ENCODE measurements around the gene GSK3B. TPM values are rescaled to one million over a fixed set of nuclear protein-coding genes. Genes with fewer than 3 reads are reported as not detected.
A peak's percentile ranks its signal among the peaks of the same experiment; 100 is the strongest.

Gene GSK3B
- total RNA-seq, 2 donors from 2014 or later: 57.3 to 59.8 TPM

DNA sequence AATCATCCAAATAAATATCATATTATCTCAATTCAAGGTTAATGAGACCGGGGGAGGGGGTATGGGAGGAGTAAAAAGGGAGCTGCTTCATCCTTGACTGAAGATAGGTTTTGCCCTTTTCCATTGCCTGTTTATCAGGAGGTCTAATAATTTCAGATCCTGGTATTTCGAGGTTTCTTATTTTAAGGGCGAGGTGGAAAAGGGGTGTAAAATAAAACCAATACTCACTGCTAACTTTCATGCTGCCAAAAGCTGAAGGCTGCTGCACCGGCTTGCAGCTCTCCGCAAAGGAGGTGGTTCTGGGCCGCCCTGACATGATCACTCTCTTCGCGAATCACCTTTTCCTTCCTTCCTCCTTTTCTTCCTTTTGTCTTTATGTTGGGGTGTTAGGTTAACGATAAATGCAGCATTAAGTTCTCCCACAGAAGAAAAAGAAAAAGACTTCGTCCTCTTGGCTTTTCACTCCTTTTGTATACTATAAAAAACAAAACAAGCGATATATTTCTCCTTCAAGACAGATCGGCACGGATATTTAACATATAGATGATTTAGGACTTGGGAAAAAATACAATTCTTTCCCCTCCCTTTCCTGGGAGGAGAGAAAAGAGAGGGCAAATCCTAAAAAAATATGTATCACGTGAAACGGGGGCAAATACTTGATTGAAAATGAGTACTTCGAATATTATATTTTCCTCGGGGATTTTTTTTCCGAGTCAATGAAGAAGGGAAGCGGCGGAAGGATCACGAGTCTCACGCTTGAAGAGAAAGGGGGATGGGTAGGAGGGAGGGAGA lies 932 bp downstream of the GSK3B start:
- Histone ChIP-seq H3K4me1 (ENCODE audit: control insufficient read depth, insufficient read depth, low read length) (no peaks in the 10 kb centered on the region), H3K4me3 (ENCODE audit: low read length) (peak overlapping the region; percentile 100), H3K27me3 (ENCODE audit: control insufficient read depth, insufficient read depth, low read length, poor library complexity, severe bottlenecking) (no peaks in the 10 kb centered on the region), H3K9me3 (ENCODE audit: control insufficient read depth, low read length) (no peaks in the 10 kb centered on the region), H3K27ac (ENCODE audit: low read depth, low read length) (peak overlapping the region; percentile 100), H3K36me3 (ENCODE audit: control insufficient read depth, insufficient read depth, low read length) (peaks cover 7% of the 10 kb centered on the region), H3K9ac (ENCODE audit: extremely low read depth, low read length, poor library complexity, severe bottlenecking) (peak overlapping the region; percentile 95)
- 0% methylated on average over 7 to 19 of the region's 22 CpGs for WGBS, 2 experiments (ENCODE audit: insufficient coverage in 1 of 2, insufficient read length in 1 of 2)
- Mint-ChIP-seq H3K9me3 (no peaks in the 10 kb centered on the region), H3K27ac (no peak overlapping the region), H3K27me3 (ENCODE audit: insufficient read depth) (no peaks in the 10 kb centered on the region), H3K4me1 (peaks cover 3% of the 10 kb centered on the region), H3K36me3 (ENCODE audit: low read depth) (peaks cover 10% of the 10 kb centered on the region), H3K4me3 (no peak overlapping the region)
- DNase-seq: no peak
- TF ChIP-seq, protein P1, sequence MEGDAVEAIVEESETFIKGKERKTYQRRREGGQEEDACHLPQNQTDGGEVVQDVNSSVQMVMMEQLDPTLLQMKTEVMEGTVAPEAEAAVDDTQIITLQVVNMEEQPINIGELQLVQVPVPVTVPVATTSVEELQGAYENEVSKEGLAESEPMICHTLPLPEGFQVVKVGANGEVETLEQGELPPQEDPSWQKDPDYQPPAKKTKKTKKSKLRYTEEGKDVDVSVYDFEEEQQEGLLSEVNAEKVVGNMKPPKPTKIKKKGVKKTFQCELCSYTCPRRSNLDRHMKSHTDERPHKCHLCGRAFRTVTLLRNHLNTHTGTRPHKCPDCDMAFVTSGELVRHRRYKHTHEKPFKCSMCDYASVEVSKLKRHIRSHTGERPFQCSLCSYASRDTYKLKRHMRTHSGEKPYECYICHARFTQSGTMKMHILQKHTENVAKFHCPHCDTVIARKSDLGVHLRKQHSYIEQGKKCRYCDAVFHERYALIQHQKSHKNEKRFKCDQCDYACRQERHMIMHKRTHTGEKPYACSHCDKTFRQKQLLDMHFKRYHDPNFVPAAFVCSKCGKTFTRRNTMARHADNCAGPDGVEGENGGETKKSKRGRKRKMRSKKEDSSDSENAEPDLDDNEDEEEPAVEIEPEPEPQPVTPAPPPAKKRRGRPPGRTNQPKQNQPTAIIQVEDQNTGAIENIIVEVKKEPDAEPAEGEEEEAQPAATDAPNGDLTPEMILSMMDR (conservative IDR thresholded peaks at IDR 0.05): no peak

DNA sequence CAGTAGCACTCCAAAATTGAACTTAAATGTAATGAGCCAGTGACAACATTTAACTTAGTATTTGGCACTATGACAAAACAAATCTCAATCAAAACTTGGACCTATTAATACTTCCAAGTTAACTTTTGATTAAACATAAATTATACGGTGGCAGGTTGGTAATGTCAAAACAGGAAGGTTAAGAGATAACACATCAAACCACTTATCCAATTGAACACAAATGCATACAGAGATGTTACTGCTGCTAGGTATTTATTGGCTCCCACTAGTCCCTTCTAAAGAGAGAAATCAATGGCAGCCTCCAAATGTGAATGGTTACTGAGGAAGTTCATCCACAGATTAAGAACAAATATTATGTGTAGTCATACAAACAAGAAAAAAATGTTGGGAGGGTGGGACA lies 1.8 kb downstream of the GSK3B start:
- Mint-ChIP-seq H3K9me3 (no peaks in the 10 kb centered on the region), H3K27ac (no peak overlapping the region), H3K36me3 (ENCODE audit: low read depth) (peaks cover 10% of the 10 kb centered on the region), H3K27me3 (ENCODE audit: insufficient read depth) (no peaks in the 10 kb centered on the region), H3K4me3 (no peak overlapping the region), H3K4me1 (peaks cover 3% of the 10 kb centered on the region)
- Histone ChIP-seq H3K36me3 (ENCODE audit: control insufficient read depth, insufficient read depth, low read length) (peaks cover 12% of the 10 kb centered on the region), H3K27ac (ENCODE audit: low read depth, low read length) (no peak overlapping the region), H3K4me3 (ENCODE audit: low read length) (peak overlapping the region; percentile 100), H3K27me3 (ENCODE audit: control insufficient read depth, insufficient read depth, low read length, poor library complexity, severe bottlenecking) (no peaks in the 10 kb centered on the region), H3K9me3 (ENCODE audit: control insufficient read depth, low read length) (no peaks in the 10 kb centered on the region), H3K4me1 (ENCODE audit: control insufficient read depth, insufficient read depth, low read length) (no peaks in the 10 kb centered on the region), H3K9ac (ENCODE audit: extremely low read depth, low read length, poor library complexity, severe bottlenecking) (peak overlapping the region; percentile 95)
- TF ChIP-seq, protein P1 (conservative IDR thresholded peaks at IDR 0.05): no peak
- DNase-seq: no peak
- 0% methylated on average over 1 of the region's 1 CpG; no CpG with 5 or more reads in 1 of the 2 experiments for WGBS, 2 experiments (ENCODE audit: insufficient coverage in 1 of 2, insufficient read length in 1 of 2)

DNA sequence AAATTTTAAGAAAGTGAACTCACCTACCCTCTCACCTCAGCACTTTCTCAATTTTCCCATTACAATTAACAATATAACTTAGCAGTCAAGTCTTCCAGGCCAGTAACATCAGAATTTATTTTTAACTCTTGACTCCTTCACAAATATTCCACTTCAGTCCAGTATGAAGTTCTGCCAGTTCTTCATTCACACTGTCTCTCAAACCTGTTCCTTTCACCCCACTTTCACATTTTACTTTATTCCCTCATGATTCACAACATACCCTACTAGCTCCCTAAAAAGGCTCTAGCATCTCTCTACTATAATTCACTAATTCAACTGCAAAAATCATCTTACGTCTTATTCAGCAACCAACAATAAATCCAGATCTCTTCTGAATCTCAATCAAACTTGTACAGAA lies 3.8 kb downstream of the GSK3B start:
- H3K36me3 Mint-ChIP-seq (ENCODE audit: low read depth): peaks cover 9% of the 10 kb centered on the region
- no peaks in the 10 kb centered on the region for H3K27me3 ChIP-seq (ENCODE audit: control insufficient read depth, insufficient read depth, low read length, poor library complexity, severe bottlenecking)
- H3K4me3 Mint-ChIP-seq: no peak overlapping the region
- no peaks in the 10 kb centered on the region for H3K9me3 Mint-ChIP-seq
- no peaks in the 10 kb centered on the region for H3K4me1 ChIP-seq (ENCODE audit: control insufficient read depth, insufficient read depth, low read length)
- no peaks in the 10 kb centered on the region for H3K9me3 ChIP-seq (ENCODE audit: control insufficient read depth, low read length)
- peak overlapping the region; percentile 95 for H3K9ac ChIP-seq (ENCODE audit: extremely low read depth, low read length, poor library complexity, severe bottlenecking)
- peak overlapping the region; percentile 100 for H3K4me3 ChIP-seq (ENCODE audit: low read length)
- peaks cover 18% of the 10 kb centered on the region for H3K36me3 ChIP-seq (ENCODE audit: control insufficient read depth, insufficient read depth, low read length)
- TF ChIP-seq, protein P1 (conservative IDR thresholded peaks at IDR 0.05): no peak
- DNase-seq: no peak
- peaks cover 8% of the 10 kb centered on the region for H3K4me1 Mint-ChIP-seq
- H3K27ac ChIP-seq (ENCODE audit: low read depth, low read length): no peak overlapping the region
- H3K27ac Mint-ChIP-seq: no peak overlapping the region
- WGBS, 2 experiments (ENCODE audit: insufficient coverage in 1 of 2, insufficient read length in 1 of 2): 86 to 100% methylated on average over 1 of the region's 1 CpG
- H3K27me3 Mint-ChIP-seq (ENCODE audit: insufficient read depth): no peaks in the 10 kb centered on the region
